ENCODE measurements around the gene PALLD.

Gene PALLD

DNA sequence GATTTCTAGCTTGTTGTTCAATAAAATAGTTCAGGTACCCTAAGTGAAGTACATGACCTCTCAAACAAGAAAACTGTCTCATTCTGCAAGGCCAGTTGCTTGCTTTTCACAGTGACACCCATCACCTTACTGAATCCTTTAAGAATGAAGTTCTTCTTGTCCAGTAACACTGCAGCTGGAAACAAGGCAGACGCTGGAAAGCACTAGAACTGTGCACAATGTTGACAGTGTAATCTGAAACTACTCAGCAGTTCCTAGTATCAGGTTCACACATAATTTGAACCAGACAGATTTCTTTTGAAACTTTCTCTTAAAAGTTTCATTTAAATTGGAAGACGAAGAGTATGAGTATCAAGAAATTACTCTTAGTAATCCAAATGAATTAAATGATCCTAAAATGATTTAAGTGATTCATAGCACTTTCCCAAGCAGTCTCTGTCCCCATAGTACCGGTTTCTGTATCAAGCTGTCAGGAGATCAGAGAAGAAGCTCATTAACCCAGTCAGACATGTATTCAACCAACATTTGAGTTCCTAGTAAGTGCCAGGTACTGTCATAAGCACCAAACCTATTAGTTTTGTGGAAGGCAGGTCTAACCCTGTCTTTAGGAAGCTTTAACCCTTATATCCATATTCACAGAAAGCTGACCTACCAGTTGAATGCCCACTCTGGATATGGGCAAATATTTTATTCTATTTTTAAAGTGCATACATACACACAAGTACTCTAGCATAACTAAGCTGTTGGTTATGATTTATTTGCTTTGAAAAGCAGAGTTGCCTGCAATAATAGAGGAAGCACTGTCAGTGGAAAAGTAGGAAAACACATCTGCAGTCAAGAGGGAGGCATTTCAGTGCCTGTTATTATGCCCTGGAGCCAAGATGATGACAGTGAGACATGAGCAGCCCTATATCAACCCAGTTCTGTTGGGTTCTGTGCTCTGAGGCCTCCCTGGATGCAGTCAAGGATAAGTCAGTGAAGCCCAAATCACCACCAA, 63.6 kb downstream of the PALLD start:
- DNase-seq = no peak

DNA sequence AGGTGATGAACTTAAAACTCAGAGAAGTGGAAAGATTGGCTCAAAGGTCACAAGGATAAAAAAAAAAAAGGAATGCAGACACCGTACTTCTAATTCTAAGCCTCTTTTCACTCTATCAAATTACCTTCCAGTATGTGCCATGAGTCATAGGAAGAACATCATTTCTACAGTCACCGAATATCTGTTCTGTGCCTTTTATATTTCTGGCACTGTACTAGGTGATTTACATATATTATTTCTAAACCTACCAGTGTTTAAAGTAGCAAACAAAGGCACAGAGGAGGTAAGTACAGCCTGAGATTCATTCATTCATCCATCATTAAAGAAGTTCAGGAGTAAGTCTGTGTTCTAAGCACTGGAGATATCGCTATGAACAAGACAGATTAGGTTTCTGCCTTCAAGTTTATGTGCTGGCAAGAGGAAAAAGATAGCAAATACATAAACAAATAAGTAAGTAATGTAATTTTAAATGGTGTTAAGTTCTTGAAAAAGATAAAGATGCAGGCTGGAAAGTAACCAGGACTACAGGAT, 65.3 kb downstream of the PALLD start:
- no peak for DNase-seq

DNA sequence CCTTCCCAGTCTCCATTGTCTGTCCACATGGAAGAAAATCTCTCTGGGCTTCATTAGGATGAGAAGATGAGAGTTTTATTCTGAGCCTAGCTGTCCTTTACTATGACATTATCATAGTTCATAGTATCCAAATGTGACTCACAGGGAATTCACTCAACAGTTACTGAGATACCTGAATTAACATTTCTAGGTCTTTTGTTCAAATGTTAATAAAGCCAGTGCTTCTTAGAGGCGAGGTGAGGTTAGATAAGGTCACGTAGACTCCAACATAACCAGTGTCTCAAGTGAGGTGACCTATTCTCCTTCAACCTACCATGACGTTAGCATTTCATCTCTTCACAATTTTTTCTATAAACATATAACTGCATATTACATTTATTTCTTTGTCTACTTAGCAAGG, 67.2 kb downstream of the PALLD start:
- DNase-seq = no peak

DNA sequence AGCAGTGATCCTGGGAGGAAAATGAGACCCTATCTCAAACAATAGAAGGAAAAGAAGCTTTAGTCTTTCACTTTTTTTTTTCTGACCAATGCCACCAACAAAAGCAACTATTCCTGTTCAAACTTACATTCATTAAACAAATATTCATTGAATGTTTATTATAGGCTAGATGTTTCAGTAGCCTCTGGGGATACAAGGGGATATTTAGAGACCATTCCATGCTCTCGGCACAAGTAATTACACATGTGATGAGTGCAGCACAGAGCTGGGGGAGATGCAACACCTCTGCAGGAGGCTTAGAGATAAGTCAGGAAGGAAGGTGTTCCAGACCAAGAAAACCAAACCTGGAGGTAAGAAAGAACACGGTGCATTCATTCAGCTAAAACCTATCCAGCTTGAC, 68.3 kb downstream of the PALLD start:
- no peak for DNase-seq

DNA sequence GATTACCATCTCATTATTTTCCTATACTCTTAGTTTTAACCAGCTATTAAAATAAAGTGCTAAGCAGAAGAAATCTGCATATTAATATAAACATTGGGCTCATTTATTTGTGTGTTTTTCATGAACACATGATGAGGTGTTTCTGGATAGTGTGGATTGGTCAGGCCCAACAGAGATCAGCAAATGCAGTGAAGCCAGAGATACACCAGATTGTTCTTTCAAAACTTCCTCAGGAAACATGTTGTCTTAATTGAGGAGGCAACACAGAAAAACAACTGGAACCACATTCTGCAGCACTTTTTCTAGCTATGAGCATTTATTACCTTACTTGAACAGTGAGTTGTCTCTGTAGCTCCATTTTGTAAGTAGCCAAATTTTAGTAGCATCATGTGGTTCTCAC, 69.9 kb downstream of the PALLD start:
- no peak for DNase-seq

DNA sequence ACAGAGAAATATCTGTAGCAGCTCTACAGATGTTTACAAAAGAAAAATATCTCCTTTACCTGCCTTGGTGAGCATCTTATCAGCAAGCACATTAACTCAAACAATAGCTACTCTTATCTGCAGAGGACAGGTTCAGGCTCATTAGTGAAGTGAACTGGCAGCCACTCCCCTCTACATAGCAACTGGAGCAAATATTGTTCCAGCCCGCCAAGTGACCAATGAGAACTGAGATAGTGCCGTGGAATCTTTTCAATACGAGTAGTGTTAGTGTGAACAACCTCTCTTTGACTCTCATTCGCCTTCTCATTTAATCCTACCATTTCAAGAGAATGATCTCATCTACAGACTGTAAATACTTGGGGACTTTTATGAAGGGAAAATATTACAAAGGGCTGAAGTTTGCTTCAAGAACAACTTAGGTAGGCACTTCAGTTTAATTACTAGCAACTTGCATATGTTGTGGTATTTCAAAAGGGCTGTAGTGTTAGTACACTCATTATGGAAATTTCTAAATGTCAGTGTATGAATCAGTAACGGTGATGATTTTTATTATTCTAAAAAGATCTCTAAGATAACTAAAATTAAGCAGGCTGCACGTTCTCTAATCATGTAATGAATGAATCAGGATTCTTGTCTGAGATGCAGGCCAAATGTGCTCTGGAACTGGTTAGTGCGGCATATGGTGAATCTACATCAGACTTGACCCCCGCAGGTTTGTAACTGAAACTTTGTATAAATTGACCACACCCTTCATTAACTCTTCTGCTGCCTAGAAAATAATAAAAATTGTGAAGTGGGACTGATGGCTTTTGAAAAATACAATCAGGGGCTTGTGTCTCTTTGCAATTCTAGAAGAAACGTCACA, 72.4 kb downstream of the PALLD start:
- no peak for DNase-seq

GRCh38 chr4:168569931-168570276, 73.1 kb downstream of the PALLD start:
- no peak for DNase-seq

GRCh38 chr4:168570466-168570865, 73.6 kb downstream of the PALLD start:
- DNase-seq = no peak

DNA sequence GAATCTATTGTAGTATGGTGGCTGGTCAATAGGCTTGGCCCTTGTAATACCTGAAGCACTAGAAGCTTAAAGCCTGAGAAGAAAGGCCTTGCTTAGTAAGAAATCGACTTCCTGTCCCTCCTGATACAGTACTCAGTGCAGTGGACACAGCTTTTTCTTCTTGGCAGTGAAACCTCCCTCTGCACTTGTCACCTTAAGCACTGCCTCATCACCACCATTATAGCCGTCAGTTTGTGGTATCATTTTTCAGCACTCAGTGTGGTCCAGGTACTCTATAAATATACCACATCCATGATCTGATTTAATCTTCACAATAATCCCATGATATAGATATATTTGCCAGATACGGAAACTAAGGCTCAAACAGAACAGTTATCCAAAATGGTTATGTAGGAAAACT, 75.2 kb downstream of the PALLD start:
- no peak for DNase-seq

GRCh38 chr4:168573870-168574269, 77.0 kb downstream of the PALLD start:
- DNase-seq = no peak

DNA sequence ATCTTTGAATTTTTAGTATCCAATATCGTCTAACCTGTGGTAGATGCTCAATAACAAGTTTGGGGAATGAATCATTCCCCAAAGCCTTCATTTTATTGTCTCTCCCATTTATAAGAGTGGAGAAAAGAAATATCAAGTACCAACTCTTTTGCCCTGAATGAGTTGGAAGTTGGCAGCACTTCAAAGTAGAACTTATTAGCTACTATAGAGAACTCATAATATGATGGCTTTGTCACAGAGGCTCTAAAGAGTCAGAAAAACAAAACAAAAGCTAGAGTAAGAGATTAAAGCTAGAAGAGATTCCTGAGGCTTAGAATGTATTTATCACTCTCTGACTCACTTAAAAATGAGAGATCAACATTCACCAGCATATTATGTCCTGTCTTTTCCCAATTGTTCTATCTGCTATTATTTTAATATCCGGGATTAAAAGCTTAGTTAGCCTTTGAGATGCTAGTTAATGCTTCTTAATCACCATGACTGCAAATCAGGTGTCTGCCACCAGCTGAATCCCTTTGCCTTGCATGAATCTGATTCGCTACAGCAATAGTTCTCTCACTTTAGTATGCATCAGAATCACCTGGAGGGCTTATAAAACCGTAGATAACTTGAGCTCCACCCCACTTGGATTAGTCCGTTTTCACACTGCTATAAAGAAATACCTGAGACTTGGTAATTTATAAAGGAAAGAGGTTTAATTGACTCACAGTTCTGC, 77.9 kb downstream of the PALLD start:
- no peak for DNase-seq

DNA sequence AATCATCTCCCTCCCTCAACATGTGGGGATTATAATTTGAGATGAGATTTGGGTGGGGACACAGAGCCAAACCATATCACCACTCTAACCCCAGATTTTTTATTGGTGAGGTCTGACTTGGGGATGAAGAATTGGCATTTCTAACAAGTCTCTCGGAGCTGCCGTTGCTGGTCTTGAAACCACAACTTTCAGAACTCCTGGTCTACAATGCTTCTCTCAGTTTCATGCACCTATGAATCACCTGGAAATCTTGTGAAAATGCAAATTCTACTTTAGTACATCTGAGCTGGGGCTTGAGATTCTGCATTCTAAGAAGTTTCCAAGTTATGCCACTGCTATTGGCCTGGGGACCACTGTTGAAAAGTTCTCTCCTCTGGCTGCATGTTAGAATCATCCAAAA, 78.6 kb downstream of the PALLD start:
- no peak for DNase-seq

- DNase-seq = no peak
Observed at GRCh38 chr4:168577624-168578023, 80.8 kb downstream of the PALLD start.

GRCh38 chr4:168580228-168580627, 83.4 kb downstream of the PALLD start:
- DNase-seq = no peak

DNA sequence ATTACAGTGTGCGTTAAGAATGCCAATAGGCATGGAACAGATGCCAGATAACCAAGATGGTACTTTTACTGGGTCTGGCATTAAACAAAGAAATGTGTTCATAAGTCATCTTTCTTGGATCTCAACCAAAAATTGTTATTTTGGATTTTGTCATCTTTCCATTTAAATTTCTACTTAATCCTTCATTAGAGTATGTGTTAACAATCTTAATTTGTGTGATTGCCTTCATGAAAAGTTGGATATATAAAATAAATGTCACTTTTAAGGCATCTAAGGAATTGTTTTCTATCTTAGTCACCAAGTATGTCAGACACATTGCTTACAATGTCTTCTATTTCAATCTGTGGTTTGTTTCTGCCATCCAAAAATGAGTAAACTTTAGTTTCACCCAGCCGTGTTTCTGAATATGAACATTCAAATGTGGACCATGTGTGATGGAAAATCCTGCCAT, 87.5 kb downstream of the PALLD start:
- DNase-seq = no peak

DNA sequence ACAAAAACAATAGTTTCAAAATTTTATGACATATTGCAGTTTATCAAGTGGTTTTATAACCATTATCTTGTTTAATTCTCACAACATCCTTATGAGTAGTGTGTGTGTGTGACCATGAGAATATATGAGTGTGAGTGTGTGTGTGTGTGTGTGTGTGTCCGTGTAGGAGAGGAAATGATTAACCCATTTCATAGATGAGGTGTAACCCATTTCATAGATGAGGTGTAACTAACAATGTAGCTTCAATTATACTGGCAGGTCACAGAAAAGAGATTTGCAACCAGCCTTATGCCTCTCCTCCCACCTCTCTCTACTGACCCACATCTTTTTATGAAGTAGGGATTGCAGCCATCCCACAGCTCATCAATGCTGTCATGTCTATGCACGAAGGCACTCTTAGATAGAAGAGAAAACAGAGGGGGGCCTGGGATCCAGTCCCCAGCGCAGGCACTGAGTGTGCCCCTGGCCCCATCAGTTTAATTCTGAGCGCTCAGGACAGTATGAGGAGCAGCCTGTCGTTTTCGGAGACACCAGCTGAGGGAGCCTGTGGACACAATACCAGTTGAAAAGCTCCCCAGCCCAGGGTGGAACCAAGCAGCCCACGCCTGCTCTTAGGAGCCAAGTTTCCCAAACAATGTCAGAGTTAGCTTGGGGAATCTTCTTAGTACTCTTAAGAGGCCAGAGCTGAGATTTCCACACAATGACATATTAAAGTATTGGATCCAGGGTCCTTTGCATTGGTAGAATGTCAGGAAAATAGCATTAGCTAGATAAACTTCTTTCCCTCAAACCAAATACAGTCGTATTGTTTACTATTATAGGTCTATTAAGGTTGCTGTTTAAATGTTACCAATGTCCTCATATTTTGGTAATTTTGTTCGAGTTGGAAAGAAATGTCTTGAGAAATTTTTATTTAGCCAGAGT, 88.6 kb downstream of the PALLD start:
- no peak for DNase-seq

- no peak for DNase-seq
Observed at GRCh38 chr4:168586926-168587325, 90.1 kb downstream of the PALLD start.

- no peak for DNase-seq
Observed at GRCh38 chr4:168587411-168588125, 90.7 kb downstream of the PALLD start.

GRCh38 chr4:168588916-168589531, 92.2 kb downstream of the PALLD start:
- DNase-seq = no peak

- no peak for DNase-seq
Observed at GRCh38 chr4:168592676-168593075, 95.8 kb downstream of the PALLD start.

GRCh38 chr4:168593399-168593798, 96.5 kb downstream of the PALLD start:
- DNase-seq = no peak

Data from CD4-positive, alpha-beta T cell treated with Interleukin-15 for 1 hour (primary cell).